Measurements from ENCODE around the gene EPPIN. TPM values are rescaled to one million over a fixed set of nuclear protein-coding genes. Genes with fewer than 3 reads are reported as not detected.

The EPPIN gene
- total RNA-seq, 1 donor from 2014 or later, result not detected

DNA sequence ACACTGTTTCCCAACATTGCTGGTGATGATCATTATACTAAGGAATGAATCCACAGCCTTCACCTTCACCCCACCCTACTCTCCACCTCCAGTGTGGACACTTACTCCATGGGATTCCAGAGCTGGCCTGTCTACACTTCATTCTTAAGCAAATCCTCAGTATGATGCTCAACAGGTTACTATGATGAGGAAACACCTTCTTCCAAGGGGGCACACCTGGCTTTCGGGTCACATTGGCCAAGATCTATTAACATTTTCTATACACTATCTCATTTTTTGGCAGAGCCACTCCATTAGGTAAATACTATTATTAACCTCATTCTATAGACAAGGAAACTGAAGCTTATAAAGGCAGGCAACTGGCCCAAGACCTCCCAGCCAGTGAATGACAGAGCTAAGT lies 8.0 kb upstream of the EPPIN start:
- TF ChIP-seq, protein P1, sequence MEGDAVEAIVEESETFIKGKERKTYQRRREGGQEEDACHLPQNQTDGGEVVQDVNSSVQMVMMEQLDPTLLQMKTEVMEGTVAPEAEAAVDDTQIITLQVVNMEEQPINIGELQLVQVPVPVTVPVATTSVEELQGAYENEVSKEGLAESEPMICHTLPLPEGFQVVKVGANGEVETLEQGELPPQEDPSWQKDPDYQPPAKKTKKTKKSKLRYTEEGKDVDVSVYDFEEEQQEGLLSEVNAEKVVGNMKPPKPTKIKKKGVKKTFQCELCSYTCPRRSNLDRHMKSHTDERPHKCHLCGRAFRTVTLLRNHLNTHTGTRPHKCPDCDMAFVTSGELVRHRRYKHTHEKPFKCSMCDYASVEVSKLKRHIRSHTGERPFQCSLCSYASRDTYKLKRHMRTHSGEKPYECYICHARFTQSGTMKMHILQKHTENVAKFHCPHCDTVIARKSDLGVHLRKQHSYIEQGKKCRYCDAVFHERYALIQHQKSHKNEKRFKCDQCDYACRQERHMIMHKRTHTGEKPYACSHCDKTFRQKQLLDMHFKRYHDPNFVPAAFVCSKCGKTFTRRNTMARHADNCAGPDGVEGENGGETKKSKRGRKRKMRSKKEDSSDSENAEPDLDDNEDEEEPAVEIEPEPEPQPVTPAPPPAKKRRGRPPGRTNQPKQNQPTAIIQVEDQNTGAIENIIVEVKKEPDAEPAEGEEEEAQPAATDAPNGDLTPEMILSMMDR (IDR thresholded peaks at IDR 0.05; ENCODE audit: partially characterized antibody, unreplicated experiment), result no peak
- Mint-ChIP-seq H3K36me3 (ENCODE audit: unreplicated experiment) (no peaks in the 10 kb centered on the region), H3K4me3 (ENCODE audit: unreplicated experiment) (no peak overlapping the region), H3K4me1 (ENCODE audit: low read depth, unreplicated experiment) (no peaks in the 10 kb centered on the region), H3K27me3 (ENCODE audit: unreplicated experiment) (no peaks in the 10 kb centered on the region), H3K9me3 (ENCODE audit: unreplicated experiment) (no peaks in the 10 kb centered on the region), H3K27ac (ENCODE audit: unreplicated experiment) (no peak overlapping the region)
- DNase-seq, result no peak

DNA sequence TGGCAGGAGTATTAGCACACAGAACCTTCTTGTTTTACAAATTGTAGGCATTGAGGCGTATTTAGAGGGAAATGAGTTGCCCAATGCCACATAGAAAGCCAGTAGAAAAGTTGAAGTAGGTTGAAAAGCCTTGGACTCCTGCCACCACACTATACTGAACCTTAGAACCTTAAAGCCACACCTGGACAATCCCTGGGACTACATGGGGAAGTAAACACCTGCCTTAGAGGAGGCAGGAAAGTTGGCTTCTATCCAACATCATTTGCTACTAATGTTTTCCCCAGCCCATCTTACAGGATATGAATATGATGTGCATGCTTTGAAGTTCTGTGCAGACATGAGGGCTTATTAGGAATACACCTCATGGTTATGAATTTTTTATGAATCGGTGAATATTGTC lies 5.3 kb upstream of the EPPIN start:
- no peaks in the 10 kb centered on the region for H3K27me3 Mint-ChIP-seq (ENCODE audit: unreplicated experiment)
- no peak for DNase-seq
- H3K4me1 Mint-ChIP-seq (ENCODE audit: low read depth, unreplicated experiment), result no peaks in the 10 kb centered on the region
- H3K36me3 Mint-ChIP-seq (ENCODE audit: unreplicated experiment), result no peaks in the 10 kb centered on the region
- H3K9me3 Mint-ChIP-seq (ENCODE audit: unreplicated experiment), result no peaks in the 10 kb centered on the region
- TF ChIP-seq, protein P1 (IDR thresholded peaks at IDR 0.05; ENCODE audit: partially characterized antibody, unreplicated experiment), result no peak
- H3K4me3 Mint-ChIP-seq (ENCODE audit: unreplicated experiment), result no peak overlapping the region
- no peak overlapping the region for H3K27ac Mint-ChIP-seq (ENCODE audit: unreplicated experiment)

DNA sequence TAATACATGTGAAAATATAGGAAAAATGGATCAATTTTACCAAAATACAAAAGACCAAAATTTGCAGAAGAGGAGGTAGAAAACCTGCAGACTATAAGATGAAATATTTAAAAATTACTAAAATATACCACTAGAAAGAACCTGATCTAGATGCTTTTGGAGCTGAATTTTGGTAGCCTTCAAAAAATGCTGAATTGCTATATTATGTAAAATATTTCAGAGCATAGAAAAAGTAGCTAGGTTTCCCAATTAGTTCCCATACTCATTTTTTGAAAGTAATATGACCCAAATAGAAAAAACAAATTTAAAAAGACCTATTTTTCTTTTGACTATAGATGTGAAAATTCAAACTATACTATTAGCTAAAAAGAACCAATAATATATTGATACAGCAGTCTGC lies 3.6 kb upstream of the EPPIN start:
- H3K36me3 Mint-ChIP-seq (ENCODE audit: unreplicated experiment), result no peaks in the 10 kb centered on the region
- H3K27me3 Mint-ChIP-seq (ENCODE audit: unreplicated experiment), result no peaks in the 10 kb centered on the region
- H3K4me3 Mint-ChIP-seq (ENCODE audit: unreplicated experiment), result no peak overlapping the region
- no peak for DNase-seq
- no peaks in the 10 kb centered on the region for H3K9me3 Mint-ChIP-seq (ENCODE audit: unreplicated experiment)
- H3K27ac Mint-ChIP-seq (ENCODE audit: unreplicated experiment), result no peak overlapping the region
- no peaks in the 10 kb centered on the region for H3K4me1 Mint-ChIP-seq (ENCODE audit: low read depth, unreplicated experiment)
- TF ChIP-seq, protein P1 (IDR thresholded peaks at IDR 0.05; ENCODE audit: partially characterized antibody, unreplicated experiment), result no peak

DNA sequence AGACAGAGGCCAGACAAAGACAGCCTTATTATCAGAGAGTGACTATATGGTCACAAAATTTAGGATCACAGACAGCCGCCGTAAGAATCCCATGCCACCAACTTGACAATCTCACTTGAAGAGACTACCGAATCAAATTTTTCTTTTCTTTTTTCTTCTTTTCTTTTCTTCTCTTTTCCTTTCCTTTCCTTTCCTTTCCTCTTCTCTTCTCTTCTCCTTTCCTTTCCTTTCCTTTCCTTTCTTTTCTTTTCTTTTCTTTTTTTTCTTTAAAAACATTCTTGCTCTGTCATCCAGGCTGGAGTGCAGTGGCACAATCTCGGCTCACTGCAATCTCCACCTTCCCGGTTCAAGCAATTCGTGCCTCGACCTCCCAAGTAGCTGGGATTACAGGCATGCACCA lies 1.2 kb upstream of the EPPIN start:
- Mint-ChIP-seq H3K4me1 (ENCODE audit: low read depth, unreplicated experiment) (no peaks in the 10 kb centered on the region), H3K4me3 (ENCODE audit: unreplicated experiment) (no peak overlapping the region), H3K27ac (ENCODE audit: unreplicated experiment) (no peak overlapping the region), H3K27me3 (ENCODE audit: unreplicated experiment) (no peaks in the 10 kb centered on the region), H3K36me3 (ENCODE audit: unreplicated experiment) (no peaks in the 10 kb centered on the region), H3K9me3 (ENCODE audit: unreplicated experiment) (peaks cover 2% of the 10 kb centered on the region)
- TF ChIP-seq, protein P1 (IDR thresholded peaks at IDR 0.05; ENCODE audit: partially characterized antibody, unreplicated experiment), result no peak
- no peak for DNase-seq

DNA sequence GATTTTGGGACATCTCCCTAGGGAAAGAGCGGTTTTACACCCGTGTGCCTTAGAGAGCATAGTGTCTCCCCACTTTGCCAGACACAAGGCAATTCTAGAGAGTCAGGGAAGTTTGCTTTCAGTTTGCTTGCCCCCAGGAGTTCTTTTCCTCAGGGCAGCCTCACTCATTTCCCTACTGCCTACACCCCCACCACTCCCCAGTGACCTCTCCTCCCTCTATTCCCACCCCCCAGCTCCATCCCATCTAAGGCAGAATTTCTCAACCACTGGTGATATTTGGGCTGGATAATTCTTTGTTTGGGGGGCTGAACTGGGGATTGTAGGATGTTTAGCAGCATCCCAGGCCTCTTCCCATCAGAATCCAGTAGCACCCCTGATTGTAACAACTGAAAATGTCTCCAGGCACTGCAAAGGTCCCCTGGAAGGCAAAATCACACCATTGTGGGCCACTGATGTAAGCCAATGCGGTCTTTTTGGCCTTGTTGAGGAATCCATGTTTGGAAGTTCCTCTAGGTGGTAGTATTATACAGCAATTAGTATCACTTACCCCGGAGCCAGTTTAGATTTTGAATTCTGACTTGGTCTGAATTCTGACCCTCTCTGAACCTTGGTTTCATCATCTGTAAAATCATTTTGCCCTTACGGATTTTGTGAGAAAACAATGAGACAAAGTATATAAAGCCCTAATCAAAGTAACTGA lies 1.3 kb downstream of the EPPIN start:
- Mint-ChIP-seq H3K9me3 (ENCODE audit: unreplicated experiment) (peaks cover 2% of the 10 kb centered on the region), H3K4me3 (ENCODE audit: unreplicated experiment) (no peak overlapping the region), H3K4me1 (ENCODE audit: low read depth, unreplicated experiment) (no peaks in the 10 kb centered on the region), H3K27ac (ENCODE audit: unreplicated experiment) (no peak overlapping the region), H3K36me3 (ENCODE audit: unreplicated experiment) (no peaks in the 10 kb centered on the region), H3K27me3 (ENCODE audit: unreplicated experiment) (no peaks in the 10 kb centered on the region)
- DNase-seq, result no peak
- TF ChIP-seq, protein P1 (IDR thresholded peaks at IDR 0.05; ENCODE audit: partially characterized antibody, unreplicated experiment), result no peak
